Pancreas (tissue), 10 donors: ENCODE results near the gene ZCCHC17. TPM values are rescaled to one million over a fixed set of nuclear protein-coding genes. Genes with fewer than 3 reads are reported as not detected.
"Not testable (repeated sequence)": the region's sequence is repeated elsewhere in the genome, so short reads cannot be mapped to it uniquely, and the experiment has no call there.

Experiments used
- ATAC-seq, 4 donors: fragments of 200-7000 bp; cut with Tn5 transposase; one replicate each; pipeline versions ENCODE4 v1.8.0 to v1.9.1; 2020; ENCODE audit warnings: mild to moderate bottlenecking in 4 of 4, moderate library complexity in 4 of 4
- DNase-seq, 6 donors: peaks; one replicate each; pipeline ENCODE4 v3.0.0-alpha.2; 2020
- FAIRE-seq: peaks from 2 replicates; lab custom pipeline; 2012; peaks lifted over from hg19 to GRCh38; lab: Jason Lieb, UNC
- H3K27ac ChIP-seq, 4 donors: fragments of 200-600 bp; sonication (generic); 1 replicate in 3 of 4; 2 replicates in 1 of 4; pipeline versions ENCODE4 v1.5.0 to v1.8.0; 2020
- H3K27me3 ChIP-seq, 4 donors: fragments of 200-600 bp; one replicate each; pipeline ENCODE4 v1.8.0; 2021
- H3K36me3 ChIP-seq, 3 donors: fragments of 200-600 bp; sonication (generic) in 1 of 3; one replicate each; pipeline versions ENCODE4 v1.5.0 to v1.8.0; 2020 to 2021
- H3K4me1 ChIP-seq, 3 donors: fragments of 200-600 bp; one replicate each; pipeline ENCODE4 v1.8.0; 2021
- H3K4me3 ChIP-seq, 4 donors: fragments of 200-600 bp; sonication (generic) in 2 of 4; one replicate each; pipeline versions ENCODE4 v1.5.0 to v1.8.0; 2020 to 2021
- H3K9me3 ChIP-seq, 4 donors: fragments of 200-600 bp; one replicate each; pipeline ENCODE4 v1.8.0; 2021
- WGBS, 2 donors: extraction: QIAGEN DNeasy Blood & Tissue Kit; methylation state at CpG; one replicate each; pipeline ENCODE4 v1.1.7; 2013; 5-methylcytosine and 5-hydroxymethylcytosine counted together
- intact Hi-C, 3 donors: fragments of 100-400 bp; cut with DNase I; formaldehyde crosslinking; loops; one replicate each; pipeline versions ENCODE4 v1.11.1 to v1.14.2; 2022
- polyA plus RNA-seq, 2 donors: library from polyadenylated mRNA; stranded (reverse); fragments of 200-250 nt; gene quantifications; one replicate each; pipeline ENCODE4 v1.2.3, GENCODE V29; 2013
- total RNA-seq, 6 donors: library from RNA; stranded (reverse); fragmentation: NEBNext Ultra II Directional in 4 of 6; extraction: Animal tissue kit (Norgen Biotek cat#: 25700) in 4 of 6; gene quantifications; one replicate each; pipeline versions ENCODE4 v1.2.1 to v1.2.4, GENCODE V29; 2021 to 2023
- TF ChIP-seq, protein P1 (sequence below), 4 donors: fragments of 200-600 bp; sonication (generic) in 3 of 4; IDR thresholded peaks; one replicate each; pipeline versions ENCODE4 v1.5.0 to v1.8.0; 2021; ENCODE audit warnings: antibody characterized with exemption in 4 of 4
- donor health status: healthy with polysubstance abuse.
- donor health status: DM: no; HTN: no; CAD: no; lungs with moderate emphysema.
- donor health status: DM: no; HTN: no; CAD: no.
- donor health status: control.
- donor health status: control.
- donor health status: Bipolar disorder and iron deficiency.
- donor health status: DM: yes; HTN: yes; CAD: no.
- donor health status: DM: no; HTN: no; CAD: no.
- donor health status: DM: no; HTN: no; CAD: no.
- donor health status: DM: yes; HTN: yes; CAD: no.

ZCCHC17 gene
- total and polyA plus RNA-seq, 8 donors: 5.6 to 20.3 (median 9.5) TPM

DNA sequence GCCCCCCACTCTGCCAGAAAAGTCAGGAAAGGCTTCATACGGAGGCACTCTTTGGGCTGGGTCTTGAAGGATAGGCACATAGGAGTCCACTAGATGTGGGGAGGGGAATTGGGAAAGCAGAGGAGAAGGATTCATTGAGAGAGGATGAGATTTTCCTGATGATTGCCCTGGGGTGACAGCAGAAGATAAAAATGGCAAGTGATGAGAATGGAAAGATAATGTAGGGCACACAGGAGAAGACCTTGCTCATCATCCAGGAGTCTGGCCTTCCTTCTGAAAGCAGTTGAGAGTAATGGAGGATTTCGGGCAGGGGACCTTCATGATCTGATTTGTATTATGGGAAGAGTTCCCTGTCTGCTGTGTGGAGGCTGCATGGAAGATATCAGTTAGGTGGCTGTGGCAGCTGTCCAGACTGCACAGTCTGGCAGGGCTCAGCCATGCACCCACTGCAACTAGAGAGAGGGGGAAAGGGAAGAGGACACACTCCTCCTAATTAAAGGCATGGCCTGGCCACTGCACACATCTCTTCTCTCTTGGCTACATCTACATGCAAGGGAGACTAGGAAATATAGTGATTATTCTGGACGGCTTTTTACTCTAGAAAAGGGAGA, 85.7 kb downstream of the ZCCHC17 start:
- no peaks in the 10 kb centered on the region for H3K4me1 ChIP-seq
- intact Hi-C loops: no loop called here
- H3K27ac ChIP-seq: no peak overlapping the region
- TF ChIP-seq, protein P1, sequence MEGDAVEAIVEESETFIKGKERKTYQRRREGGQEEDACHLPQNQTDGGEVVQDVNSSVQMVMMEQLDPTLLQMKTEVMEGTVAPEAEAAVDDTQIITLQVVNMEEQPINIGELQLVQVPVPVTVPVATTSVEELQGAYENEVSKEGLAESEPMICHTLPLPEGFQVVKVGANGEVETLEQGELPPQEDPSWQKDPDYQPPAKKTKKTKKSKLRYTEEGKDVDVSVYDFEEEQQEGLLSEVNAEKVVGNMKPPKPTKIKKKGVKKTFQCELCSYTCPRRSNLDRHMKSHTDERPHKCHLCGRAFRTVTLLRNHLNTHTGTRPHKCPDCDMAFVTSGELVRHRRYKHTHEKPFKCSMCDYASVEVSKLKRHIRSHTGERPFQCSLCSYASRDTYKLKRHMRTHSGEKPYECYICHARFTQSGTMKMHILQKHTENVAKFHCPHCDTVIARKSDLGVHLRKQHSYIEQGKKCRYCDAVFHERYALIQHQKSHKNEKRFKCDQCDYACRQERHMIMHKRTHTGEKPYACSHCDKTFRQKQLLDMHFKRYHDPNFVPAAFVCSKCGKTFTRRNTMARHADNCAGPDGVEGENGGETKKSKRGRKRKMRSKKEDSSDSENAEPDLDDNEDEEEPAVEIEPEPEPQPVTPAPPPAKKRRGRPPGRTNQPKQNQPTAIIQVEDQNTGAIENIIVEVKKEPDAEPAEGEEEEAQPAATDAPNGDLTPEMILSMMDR (IDR thresholded peaks at IDR 0.05): no peak
- no peak for FAIRE-seq
- no peaks in the 10 kb centered on the region for H3K27me3 ChIP-seq
- no peak overlapping the region for H3K4me3 ChIP-seq
- no peak for ATAC-seq
- H3K9me3 ChIP-seq: no peaks in the 10 kb centered on the region
- DNase-seq: no peak
- H3K36me3 ChIP-seq: no peaks in the 10 kb centered on the region
- WGBS, 2 donors: 72 to 77% methylated on average over 3 of the region's 3 CpGs

DNA sequence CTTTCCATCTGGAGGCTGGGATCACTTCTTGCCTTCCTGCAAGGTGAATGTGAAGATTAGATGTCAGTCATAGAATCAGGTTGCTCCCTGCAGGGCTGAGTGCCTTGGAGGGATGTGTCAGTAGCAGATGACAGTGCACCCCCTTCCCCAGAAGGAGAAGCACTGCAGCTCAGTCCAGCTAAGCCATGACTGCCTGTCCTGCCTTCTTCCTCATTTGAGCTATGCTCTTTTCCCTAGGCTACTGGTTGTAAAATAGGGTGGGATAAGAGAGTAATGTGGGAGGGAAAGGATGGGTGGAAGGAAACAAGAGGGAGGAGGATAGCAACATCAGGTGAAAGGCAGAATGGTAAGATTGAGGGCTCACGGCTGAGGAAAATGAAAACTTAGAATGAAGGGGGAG, 87.1 kb downstream of the ZCCHC17 start:
- no peak for FAIRE-seq
- 66 to 82% methylated on average over 1 of the region's 1 CpG for WGBS, 2 donors

DNA sequence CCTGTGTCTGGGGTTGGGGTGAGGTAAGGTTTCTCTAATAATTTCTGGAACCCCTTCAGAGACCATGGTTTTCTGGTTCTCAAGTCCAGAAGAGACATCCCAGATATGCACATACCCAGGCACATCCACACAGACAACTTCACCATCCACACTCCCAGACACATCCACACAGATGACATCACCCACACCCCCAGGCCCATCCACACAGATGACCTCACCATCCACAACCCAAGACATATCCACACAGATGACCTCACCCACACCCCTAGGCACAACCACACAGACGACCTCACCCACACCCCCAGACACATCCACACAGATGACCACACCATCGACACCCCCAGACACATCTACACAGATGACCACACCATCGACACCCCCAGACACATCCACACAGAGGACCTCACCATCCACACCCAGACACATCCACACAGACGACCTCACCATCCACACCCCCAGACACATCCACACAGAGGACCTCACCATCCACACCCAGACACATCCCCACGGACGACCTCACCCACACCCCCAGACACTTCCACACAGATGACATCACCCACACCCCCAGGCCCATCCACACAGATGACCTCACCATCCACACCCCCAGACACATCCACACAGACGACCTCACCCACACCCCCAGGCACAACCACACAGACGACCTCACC, 89.9 kb downstream of the ZCCHC17 start:
- 41 to 56% methylated on average over 8 of the region's 8 CpGs for WGBS, 2 donors
- intact Hi-C loops, H3K4me1 ChIP-seq, DNase-seq, H3K4me3 ChIP-seq, ATAC-seq, H3K27ac ChIP-seq, FAIRE-seq, H3K36me3 ChIP-seq, H3K27me3 ChIP-seq, H3K9me3 ChIP-seq: not testable (repeated sequence)

More for the DNA sequence above, 87.1 kb downstream of the ZCCHC17 start:
- DNase-seq (no peak), ATAC-seq (no peak)
- no peaks in the 10 kb centered on the region for H3K27me3 ChIP-seq
- no peaks in the 10 kb centered on the region for H3K9me3 ChIP-seq
- H3K4me3 ChIP-seq: no peak overlapping the region
- H3K36me3 ChIP-seq: no peaks in the 10 kb centered on the region
- intact Hi-C loops: no loop called here
- H3K4me1 ChIP-seq: no peaks in the 10 kb centered on the region
- TF ChIP-seq, protein P1 (IDR thresholded peaks at IDR 0.05): no peak
- no peak overlapping the region for H3K27ac ChIP-seq

DNA sequence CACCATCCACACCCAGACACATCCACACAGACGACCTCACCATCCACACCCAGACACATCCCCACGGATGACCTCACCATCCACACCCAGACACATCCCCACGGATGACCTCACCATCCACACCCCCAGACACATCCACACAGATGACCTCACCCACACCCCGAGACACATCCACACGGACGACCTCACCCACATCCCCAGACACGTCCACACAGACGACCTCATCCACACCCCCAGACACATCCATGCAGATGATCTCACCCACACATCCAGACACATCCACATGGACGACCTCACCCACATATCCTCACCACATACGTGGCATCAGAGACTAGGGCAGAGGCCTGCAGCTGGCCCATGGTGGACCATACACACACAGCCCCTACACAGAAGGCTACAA, 90.8 kb downstream of the ZCCHC17 start:
- Histone ChIP-seq H3K27me3 (no peaks in the 10 kb centered on the region), H3K9me3 (no peaks in the 10 kb centered on the region), H3K36me3 (no peaks in the 10 kb centered on the region), H3K4me3 (no peak overlapping the region), H3K4me1 (no peaks in the 10 kb centered on the region), H3K27ac (no peak overlapping the region)
- intact Hi-C loops: no loop called here
- ATAC-seq (no peak), DNase-seq (no peak), FAIRE-seq (no peak)
- TF ChIP-seq, protein P1 (IDR thresholded peaks at IDR 0.05): no peak
- 52 to 67% methylated on average over 10 of the region's 10 CpGs for WGBS, 2 donors

DNA sequence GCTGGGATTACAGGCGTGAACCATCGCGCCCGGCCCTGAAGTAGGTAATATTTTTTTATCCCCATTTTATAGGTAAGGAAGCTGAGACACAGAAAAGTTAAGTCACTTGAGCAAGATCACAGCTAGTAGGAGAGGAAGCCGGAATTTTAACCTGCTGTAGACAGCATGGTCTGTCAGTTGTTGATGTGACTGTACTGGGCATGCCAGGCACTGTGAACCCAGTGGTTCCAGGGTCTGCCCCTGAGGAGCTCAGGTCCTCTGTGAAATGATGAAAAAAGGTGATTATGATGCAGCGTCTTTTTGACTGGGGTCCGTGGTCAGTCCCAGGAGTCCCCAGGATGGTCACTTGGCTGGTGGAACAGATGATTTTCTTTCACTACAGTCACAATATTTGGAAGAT, 92.8 kb downstream of the ZCCHC17 start:
- H3K27me3 ChIP-seq: no peaks in the 10 kb centered on the region
- DNase-seq (no peak), FAIRE-seq (no peak), ATAC-seq (no peak)
- no peaks in the 10 kb centered on the region for H3K9me3 ChIP-seq
- H3K36me3 ChIP-seq: no peaks in the 10 kb centered on the region
- H3K27ac ChIP-seq: no peak overlapping the region
- WGBS, 2 donors: 86 to 89% methylated on average over 7 of the region's 7 CpGs
- no peak overlapping the region for H3K4me3 ChIP-seq
- H3K4me1 ChIP-seq: no peaks in the 10 kb centered on the region
- TF ChIP-seq, protein P1 (IDR thresholded peaks at IDR 0.05): no peak
- intact Hi-C loops: loop anchor here in 1 of 3 donors (10.0 kb wide), 1 partner anchor 155 kb away; no protein-coding TSS in a partner anchor
